Esophagus squamous epithelium (tissue), 4 donors: ENCODE measurements around the gene DENND6B.

Source experiments
- CTCF ChIP-seq, 6 experiments: fragments of 450-650 bp in 4 of 6; fragments of 200-600 bp in 2 of 6; sonication (generic) in 2 of 6; IDR thresholded peaks; one replicate each; pipeline ENCODE4 v1.5.1; 2016 to 2019; ENCODE audit warnings: antibody characterized with exemption in 6 of 6, mild to moderate bottlenecking in 4 of 6, moderate library complexity in 4 of 6
- POLR2A ChIP-seq, 4 donors: fragments of 450-650 bp; IDR thresholded peaks; one replicate each; pipeline ENCODE4 v1.6.1; 2017; ENCODE audit warnings: antibody characterized with exemption in 4 of 4, mild to moderate bottlenecking in 4 of 4, moderate library complexity in 3 of 4

- TF ChIP-seq CTCF (IDR thresholded peaks at IDR 0.05) = peak in 1 of 6 experiments; percentile 19
- TF ChIP-seq POLR2A (IDR thresholded peaks at IDR 0.05) = no peak
Observed at GRCh38 chr22:50303848-50304527, 22.8 kb downstream of the DENND6B start.
